NCI-H128 (cell line): Measurements from ENCODE around the gene CHRNA5.
"Not testable (repeated sequence)": the region's sequence is repeated elsewhere in the genome, so short reads cannot be mapped to it uniquely, and the experiment has no call there.

ENCODE experiments used
- DNase-seq: peaks from one replicate; lab custom pipeline; 2025; ENCODE audit not compliant: unreplicated experiment; lab: John Stamatoyannopoulos, UW

CHRNA5 gene

GRCh38 chr15:78565097-78565950, at the start of gene CHRNA5:
Gene CHRNA5 (plus strand): TSS chr15:78565520. CDS start chr15:78565720, 200 bp downstream.
- peak; percentile 67 for DNase-seq

- DNase-seq = not testable (repeated sequence)
Measured at GRCh38 chr15:78520035-78520434, 45.3 kb upstream of the CHRNA5 start.

GRCh38 chr15:78524230-78524629, 41.1 kb upstream of the CHRNA5 start:
- DNase-seq = no peak

GRCh38 chr15:78527325-78527724, 38.0 kb upstream of the CHRNA5 start:
- no peak for DNase-seq

- DNase-seq = no peak
Measured at GRCh38 chr15:78533331-78533730, 32.0 kb upstream of the CHRNA5 start.

GRCh38 chr15:78536134-78536533, 29.2 kb upstream of the CHRNA5 start:
- no peak for DNase-seq

- DNase-seq = no peak
Measured at GRCh38 chr15:78537266-78537905, 27.9 kb upstream of the CHRNA5 start.

- DNase-seq = no peak
Measured at GRCh38 chr15:78538358-78538757, 27.0 kb upstream of the CHRNA5 start.

GRCh38 chr15:78539464-78540140, 25.7 kb upstream of the CHRNA5 start:
- DNase-seq = not testable (repeated sequence)

GRCh38 chr15:78540141-78540870, 25.0 kb upstream of the CHRNA5 start, which contains the start of gene PSMA4:
Gene PSMA4 (plus strand): TSS chr15:78540444. CDS start chr15:78541928, 1,484 bp downstream.
- peak; percentile 64 for DNase-seq

GRCh38 chr15:78540871-78541743, 24.2 kb upstream of the CHRNA5 start:
- no peak for DNase-seq

- no peak for DNase-seq
Measured at GRCh38 chr15:78541744-78542034, 23.6 kb upstream of the CHRNA5 start.

- DNase-seq = no peak
Measured at GRCh38 chr15:78542647-78543046, 22.7 kb upstream of the CHRNA5 start.

- DNase-seq = no peak
Measured at GRCh38 chr15:78550194-78550593, 15.1 kb upstream of the CHRNA5 start.

GRCh38 chr15:78550815-78551214, 14.5 kb upstream of the CHRNA5 start:
- no peak for DNase-seq

GRCh38 chr15:78551902-78552301, 13.4 kb upstream of the CHRNA5 start:
- no peak for DNase-seq

GRCh38 chr15:78552597-78552996, 12.7 kb upstream of the CHRNA5 start:
- DNase-seq = no peak

GRCh38 chr15:78560201-78560600, 5.1 kb upstream of the CHRNA5 start:
- DNase-seq = not testable (repeated sequence)

- no peak for DNase-seq
Measured at GRCh38 chr15:78561490-78561889, 3.8 kb upstream of the CHRNA5 start.

- no peak for DNase-seq
Measured at GRCh38 chr15:78563092-78563491, 2.2 kb upstream of the CHRNA5 start.
